HepG2 (cell line): ENCODE measurements around the gene CD6. TPM values are rescaled to one million over a fixed set of nuclear protein-coding genes. Genes with fewer than 3 reads are reported as not detected.

Source experiments
- NFATC3 ChIP-seq: sonication (generic); formaldehyde crosslinking; IDR thresholded peaks from 2 replicates; pipeline ENCODE4 v1.5.1; 2020; ENCODE audit warnings: mild to moderate bottlenecking, missing genetic modification reagents
- ZNF33A ChIP-seq: sonication (generic); formaldehyde crosslinking; IDR thresholded peaks from 2 replicates; pipeline ENCODE4 v1.5.1; 2020; ENCODE audit warnings: missing genetic modification reagents, mild to moderate bottlenecking, moderate library complexity, borderline replicate concordance
- ZNF652 ChIP-seq: IDR thresholded peaks from 2 replicates; pipeline ENCODE4 v1.6.1; 2016; ENCODE audit warnings: low read depth, borderline replicate concordance
- polyA plus RNA-seq, 8 experiments: library from polyadenylated mRNA; depleted of rRNA in 3 of 8; stranded (reverse) in 7 of 8; unstranded in 1 of 8; fragments of >200 nt; fragmentation: Illumina TruSeq in 4 of 8; extraction: Trizol in 4 of 8; gene quantifications; 2 replicates each; pipeline versions ENCODE4 v1.2.1 to v1.2.3, GENCODE V29; 2011 to 2016; ENCODE audit warnings: low read depth in 4 of 8, missing spikeins in 1 of 8, mixed read lengths in 1 of 8; ENCODE audit not compliant: insufficient read depth in 1 of 8
- total RNA-seq, 5 experiments: library from RNA; depleted of rRNA; stranded (reverse); fragments of >200 nt; fragmentation: Illumina TruSeq; extraction: Trizol; gene quantifications; 2 replicates each; pipeline ENCODE4 v1.2.3, GENCODE V29; 2016; ENCODE audit warnings: low read depth in 1 of 5
- TF ChIP-seq, protein P1 (sequence below): sonication (generic); formaldehyde crosslinking; IDR thresholded peaks from 2 replicates; pipeline ENCODE4 v1.4.0; 2020; ENCODE audit warnings: missing genetic modification reagents, borderline replicate concordance
- TF ChIP-seq, protein P2 (sequence below): conservative IDR thresholded peaks from 2 replicates; pipeline ENCODE4 v1.6.1; 2018; ENCODE audit warnings: missing genetic modification reagents
- TF ChIP-seq, protein P3 (sequence below): sonication (generic); formaldehyde crosslinking; IDR thresholded peaks from 2 replicates; pipeline ENCODE4 v1.5.1; 2020; ENCODE audit warnings: missing genetic modification reagents, mild to moderate bottlenecking, borderline replicate concordance
- TF ChIP-seq, protein P4 (sequence below): sonication (generic); formaldehyde crosslinking; IDR thresholded peaks from 2 replicates; pipeline ENCODE4 v1.5.0; 2020; ENCODE audit warnings: missing genetic modification reagents

Gene CD6
- total and polyA plus RNA-seq, 2 of the 13 experiments (the other 11 are each of a cell fraction or from before 2014, with no cell fraction given): not detected

- TF ChIP-seq, protein P1, sequence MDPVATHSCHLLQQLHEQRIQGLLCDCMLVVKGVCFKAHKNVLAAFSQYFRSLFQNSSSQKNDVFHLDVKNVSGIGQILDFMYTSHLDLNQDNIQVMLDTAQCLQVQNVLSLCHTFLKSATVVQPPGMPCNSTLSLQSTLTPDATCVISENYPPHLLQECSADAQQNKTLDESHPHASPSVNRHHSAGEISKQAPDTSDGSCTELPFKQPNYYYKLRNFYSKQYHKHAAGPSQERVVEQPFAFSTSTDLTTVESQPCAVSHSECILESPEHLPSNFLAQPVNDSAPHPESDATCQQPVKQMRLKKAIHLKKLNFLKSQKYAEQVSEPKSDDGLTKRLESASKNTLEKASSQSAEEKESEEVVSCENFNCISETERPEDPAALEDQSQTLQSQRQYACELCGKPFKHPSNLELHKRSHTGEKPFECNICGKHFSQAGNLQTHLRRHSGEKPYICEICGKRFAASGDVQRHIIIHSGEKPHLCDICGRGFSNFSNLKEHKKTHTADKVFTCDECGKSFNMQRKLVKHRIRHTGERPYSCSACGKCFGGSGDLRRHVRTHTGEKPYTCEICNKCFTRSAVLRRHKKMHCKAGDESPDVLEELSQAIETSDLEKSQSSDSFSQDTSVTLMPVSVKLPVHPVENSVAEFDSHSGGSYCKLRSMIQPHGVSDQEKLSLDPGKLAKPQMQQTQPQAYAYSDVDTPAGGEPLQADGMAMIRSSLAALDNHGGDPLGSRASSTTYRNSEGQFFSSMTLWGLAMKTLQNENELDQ (CRISPR knock-in tag): no peak
- TF ChIP-seq, protein P2, sequence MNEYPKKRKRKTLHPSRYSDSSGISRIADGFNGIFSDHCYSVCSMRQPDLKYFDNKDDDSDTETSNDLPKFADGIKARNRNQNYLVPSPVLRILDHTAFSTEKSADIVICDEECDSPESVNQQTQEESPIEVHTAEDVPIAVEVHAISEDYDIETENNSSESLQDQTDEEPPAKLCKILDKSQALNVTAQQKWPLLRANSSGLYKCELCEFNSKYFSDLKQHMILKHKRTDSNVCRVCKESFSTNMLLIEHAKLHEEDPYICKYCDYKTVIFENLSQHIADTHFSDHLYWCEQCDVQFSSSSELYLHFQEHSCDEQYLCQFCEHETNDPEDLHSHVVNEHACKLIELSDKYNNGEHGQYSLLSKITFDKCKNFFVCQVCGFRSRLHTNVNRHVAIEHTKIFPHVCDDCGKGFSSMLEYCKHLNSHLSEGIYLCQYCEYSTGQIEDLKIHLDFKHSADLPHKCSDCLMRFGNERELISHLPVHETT: no peak
- TF ChIP-seq ZNF652 (no peak), ZNF33A (CRISPR knock-in tag) (no peak), NFATC3 (no peak)
- TF ChIP-seq, protein P3, sequence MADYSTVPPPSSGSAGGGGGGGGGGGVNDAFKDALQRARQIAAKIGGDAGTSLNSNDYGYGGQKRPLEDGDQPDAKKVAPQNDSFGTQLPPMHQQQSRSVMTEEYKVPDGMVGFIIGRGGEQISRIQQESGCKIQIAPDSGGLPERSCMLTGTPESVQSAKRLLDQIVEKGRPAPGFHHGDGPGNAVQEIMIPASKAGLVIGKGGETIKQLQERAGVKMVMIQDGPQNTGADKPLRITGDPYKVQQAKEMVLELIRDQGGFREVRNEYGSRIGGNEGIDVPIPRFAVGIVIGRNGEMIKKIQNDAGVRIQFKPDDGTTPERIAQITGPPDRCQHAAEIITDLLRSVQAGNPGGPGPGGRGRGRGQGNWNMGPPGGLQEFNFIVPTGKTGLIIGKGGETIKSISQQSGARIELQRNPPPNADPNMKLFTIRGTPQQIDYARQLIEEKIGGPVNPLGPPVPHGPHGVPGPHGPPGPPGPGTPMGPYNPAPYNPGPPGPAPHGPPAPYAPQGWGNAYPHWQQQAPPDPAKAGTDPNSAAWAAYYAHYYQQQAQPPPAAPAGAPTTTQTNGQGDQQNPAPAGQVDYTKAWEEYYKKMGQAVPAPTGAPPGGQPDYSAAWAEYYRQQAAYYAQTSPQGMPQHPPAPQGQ (CRISPR knock-in tag): no peak
- TF ChIP-seq, protein P4, sequence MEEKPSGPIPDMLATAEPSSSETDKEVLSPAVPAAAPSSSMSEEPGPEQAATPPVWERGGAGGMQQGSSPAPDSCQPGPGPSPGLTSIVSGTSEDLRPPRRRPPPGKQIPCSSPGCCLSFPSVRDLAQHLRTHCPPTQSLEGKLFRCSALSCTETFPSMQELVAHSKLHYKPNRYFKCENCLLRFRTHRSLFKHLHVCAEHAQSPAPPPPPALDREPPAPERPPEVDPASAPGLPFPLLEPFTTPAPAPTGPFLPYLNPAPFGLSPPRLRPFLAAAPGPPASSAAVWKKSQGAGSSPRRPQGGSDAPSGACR (CRISPR knock-in tag): no peak
- TF ChIP-seq, all 625 proteins: peak for 0
These were observed 37.5 kb downstream of the CD6 start (continued) for GRCh38 chr11:61008971-61009370.
